Epithelial cell of proximal tubule (primary cell): Measurements from ENCODE around the gene FBN1. TPM values are rescaled to one million over a fixed set of nuclear protein-coding genes. Genes with fewer than 3 reads are reported as not detected.

Experiments used
- DNase-seq: peaks from one replicate; pipeline ENCODE4 v3.0.0-alpha.2; 2011; ENCODE audit warnings: low read depth
- H3K4me3 ChIP-seq: 2 replicates; pipeline ENCODE4 v1.5.1; 2011; ENCODE audit warnings: low read depth, mild to moderate bottlenecking, low read length
- total RNA-seq: library from RNA; depleted of rRNA; stranded (reverse); fragments of >200 nt; gene quantifications from 2 replicates; pipeline ENCODE4 v1.2.3, GENCODE V29; 2015
- TF ChIP-seq, protein P1 (sequence below): conservative IDR thresholded peaks from 2 replicates; pipeline ENCODE4 v1.5.1; 2012; ENCODE audit warnings: low read depth, mild to moderate bottlenecking, low read length

FBN1 gene
- total RNA-seq, 1 donor from 2014 or later: 75.2 TPM

DNA sequence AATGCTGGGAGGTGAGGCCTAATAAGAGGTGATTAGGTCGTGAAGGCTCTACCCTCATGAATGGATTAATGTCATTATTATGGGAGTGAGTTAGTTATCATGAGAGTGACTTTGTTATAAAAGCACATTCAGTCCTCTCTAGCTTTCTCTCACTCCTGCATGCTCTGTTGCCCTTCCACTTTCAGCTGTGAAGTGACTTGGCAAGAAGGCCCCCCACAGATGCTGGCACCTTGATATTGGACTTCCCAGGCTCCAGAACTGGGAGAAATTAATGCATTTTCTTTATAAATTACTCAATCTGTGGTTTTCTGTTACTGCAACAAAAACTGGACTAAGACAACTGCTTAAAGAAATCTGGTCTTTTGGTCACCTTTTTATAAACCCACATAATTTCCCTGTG lies 144.3 kb downstream of the FBN1 start:
- TF ChIP-seq, protein P1, sequence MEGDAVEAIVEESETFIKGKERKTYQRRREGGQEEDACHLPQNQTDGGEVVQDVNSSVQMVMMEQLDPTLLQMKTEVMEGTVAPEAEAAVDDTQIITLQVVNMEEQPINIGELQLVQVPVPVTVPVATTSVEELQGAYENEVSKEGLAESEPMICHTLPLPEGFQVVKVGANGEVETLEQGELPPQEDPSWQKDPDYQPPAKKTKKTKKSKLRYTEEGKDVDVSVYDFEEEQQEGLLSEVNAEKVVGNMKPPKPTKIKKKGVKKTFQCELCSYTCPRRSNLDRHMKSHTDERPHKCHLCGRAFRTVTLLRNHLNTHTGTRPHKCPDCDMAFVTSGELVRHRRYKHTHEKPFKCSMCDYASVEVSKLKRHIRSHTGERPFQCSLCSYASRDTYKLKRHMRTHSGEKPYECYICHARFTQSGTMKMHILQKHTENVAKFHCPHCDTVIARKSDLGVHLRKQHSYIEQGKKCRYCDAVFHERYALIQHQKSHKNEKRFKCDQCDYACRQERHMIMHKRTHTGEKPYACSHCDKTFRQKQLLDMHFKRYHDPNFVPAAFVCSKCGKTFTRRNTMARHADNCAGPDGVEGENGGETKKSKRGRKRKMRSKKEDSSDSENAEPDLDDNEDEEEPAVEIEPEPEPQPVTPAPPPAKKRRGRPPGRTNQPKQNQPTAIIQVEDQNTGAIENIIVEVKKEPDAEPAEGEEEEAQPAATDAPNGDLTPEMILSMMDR: no peak
- no peak for DNase-seq
- H3K4me3 ChIP-seq: no peak overlapping the region

DNA sequence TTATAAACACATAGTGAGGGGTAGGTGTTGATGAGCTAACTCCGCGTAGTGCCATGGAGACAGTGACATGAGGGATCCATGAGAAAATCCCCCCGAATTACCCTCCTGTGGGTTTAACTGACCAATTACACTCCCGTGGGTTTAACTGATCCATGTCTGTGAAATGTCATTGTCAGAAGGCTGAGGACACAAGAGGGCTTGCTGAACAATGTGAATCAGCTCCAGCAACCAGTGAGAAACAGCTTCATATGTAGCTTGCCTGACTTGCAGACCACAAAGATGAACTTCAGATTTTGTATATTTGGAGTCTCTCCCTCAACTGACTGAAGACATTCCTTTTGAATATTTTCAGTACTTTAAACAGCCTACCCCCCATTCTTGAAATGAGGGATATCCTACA lies 144.9 kb downstream of the FBN1 start:
- TF ChIP-seq, protein P1: no peak
- DNase-seq: no peak
- no peak overlapping the region for H3K4me3 ChIP-seq

DNA sequence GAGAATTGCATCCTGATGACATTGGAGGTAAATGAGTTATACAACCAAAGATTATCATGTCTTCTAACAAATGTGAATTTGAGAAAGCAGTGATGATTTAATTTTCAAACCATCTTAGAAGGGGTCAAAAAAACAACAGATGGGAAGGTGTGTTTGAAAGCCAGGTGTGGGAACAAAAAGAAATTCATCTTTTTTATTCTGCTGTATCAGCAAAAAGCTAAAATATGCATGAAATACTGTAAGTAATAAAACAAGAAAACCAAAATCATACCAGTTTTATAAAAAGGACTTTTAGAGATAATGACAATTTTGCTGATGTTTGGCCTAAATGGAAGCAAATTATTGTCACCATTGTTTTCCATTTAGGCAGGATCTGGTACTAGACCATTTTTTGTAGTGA lies 145.5 kb downstream of the FBN1 start:
- no peak for DNase-seq
- TF ChIP-seq, protein P1: no peak
- H3K4me3 ChIP-seq: no peak overlapping the region

DNA sequence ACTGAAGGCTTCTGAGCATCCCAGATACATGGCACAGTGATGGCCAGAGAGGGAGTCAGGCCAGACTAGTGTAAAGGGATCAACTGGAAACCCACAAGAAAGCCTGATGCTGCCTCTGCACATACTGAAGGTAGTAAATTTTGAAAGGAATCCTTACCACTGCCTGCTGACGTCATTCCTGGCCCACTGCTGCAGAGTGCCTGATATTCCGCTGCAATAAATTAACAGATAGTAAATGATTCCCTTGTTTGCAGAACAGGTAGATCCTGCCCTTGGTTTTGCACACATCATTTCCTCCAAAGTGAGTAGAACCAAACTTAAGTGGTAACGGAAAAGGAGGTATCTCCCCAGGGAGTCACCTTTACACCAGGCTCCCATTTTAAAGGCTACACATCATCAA lies 146.7 kb downstream of the FBN1 start:
- TF ChIP-seq, protein P1: no peak
- no peak overlapping the region for H3K4me3 ChIP-seq
- no peak for DNase-seq

DNA sequence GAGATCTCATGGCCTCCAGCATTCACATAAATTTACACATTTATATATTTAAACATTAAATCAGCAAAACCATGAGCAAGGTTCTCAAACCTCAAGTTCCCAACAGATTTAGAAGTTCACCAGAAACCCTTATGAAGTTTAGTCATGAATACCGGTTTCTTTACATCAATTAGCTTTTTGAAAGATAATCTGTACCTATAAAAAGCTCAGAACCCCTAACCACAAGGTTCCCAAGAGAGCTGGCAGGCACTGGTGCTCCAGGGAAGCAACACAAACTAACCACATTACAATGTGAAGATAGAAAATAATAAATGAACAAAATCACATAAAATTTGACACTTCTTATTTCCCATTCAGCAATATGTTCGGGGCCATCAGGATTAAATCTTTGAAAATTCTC lies 150.9 kb downstream of the FBN1 start:
- DNase-seq: no peak
- no peak overlapping the region for H3K4me3 ChIP-seq
- TF ChIP-seq, protein P1: no peak

DNA sequence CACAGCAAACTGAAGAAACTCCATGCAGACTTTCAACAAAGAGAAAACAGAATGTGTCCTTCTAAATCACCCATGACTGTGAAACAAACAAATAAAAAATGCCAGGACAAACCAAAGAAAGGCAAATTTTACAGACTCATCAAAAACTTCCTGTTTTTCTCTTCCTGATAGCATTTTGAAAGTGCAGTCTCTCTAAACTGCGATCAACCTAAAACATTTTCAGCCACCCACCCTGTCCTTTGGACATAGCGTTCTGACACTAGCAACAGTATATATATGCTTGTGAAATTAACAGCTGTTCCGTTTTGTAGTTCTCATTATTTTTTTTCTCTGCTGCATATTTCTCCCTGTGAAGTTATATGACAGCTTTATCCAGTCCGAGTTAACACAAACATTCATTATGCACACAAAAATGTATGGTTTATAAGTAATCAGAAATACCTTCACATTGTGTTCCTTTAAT lies 151.7 kb downstream of the FBN1 start:
- no peak overlapping the region for H3K4me3 ChIP-seq
- no peak for DNase-seq
- TF ChIP-seq, protein P1: no peak

DNA sequence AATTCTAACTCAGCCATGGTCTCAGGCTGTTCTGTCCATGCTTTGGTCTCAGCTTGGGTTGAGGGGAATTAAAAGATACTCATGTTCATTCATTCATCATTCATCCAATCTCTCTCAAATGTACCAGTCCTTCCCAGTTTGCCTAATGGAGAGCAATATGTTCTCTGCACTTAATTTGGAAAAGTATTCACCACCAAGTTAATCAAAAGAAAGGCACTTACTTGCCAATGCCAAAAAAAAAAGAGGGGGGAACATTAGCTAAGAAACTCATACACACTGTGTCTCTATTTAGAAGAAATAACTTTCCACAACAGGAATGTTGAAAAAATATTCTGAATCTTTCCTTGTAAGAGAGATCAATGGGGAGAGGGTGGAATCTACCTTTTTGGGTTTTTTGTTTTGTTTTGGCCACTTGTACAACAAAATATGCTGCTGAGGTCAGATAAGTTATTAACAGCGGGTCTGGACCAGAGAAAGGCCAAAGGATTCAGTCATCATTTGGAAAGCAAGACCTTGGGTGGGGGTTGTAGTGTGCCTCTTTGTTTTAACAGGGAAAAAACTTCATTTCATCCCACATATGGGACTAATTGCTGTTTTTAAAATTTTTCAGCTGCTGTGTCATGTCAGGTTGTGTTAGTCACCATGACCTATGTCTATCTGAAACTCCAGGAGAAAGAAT lies 152.3 kb downstream of the FBN1 start:
- TF ChIP-seq, protein P1: no peak
- peak; percentile 27 for DNase-seq
- H3K4me3 ChIP-seq: no peak overlapping the region
